ENCODE measurements around the gene EP400.

The EP400 gene

GRCh38 chr12:132061197-132061596 is 111.5 kb downstream of the EP400 start:
- DNase-seq (ENCODE audit: low read depth in 2 of 2): no peak
- TF ChIP-seq CTCF (IDR thresholded peaks at IDR 0.05; ENCODE audit: low read depth, low read length): no peak
- no peak overlapping the region for H3K4me3 ChIP-seq (replicated peaks in 1 of 2; ENCODE audit: low read depth in 2 of 2, low read length in 2 of 2)

- no peak for DNase-seq (ENCODE audit: low read depth in 2 of 2)
- no peak overlapping the region for H3K4me3 ChIP-seq (replicated peaks in 1 of 2; ENCODE audit: low read depth in 2 of 2, low read length in 2 of 2)
- TF ChIP-seq CTCF (IDR thresholded peaks at IDR 0.05; ENCODE audit: low read depth, low read length): no peak
These were observed 112.1 kb downstream of the EP400 start for GRCh38 chr12:132061641-132062430.

GRCh38 chr12:132062481-132062880 is 112.7 kb downstream of the EP400 start:
- no peak overlapping the region for H3K4me3 ChIP-seq (replicated peaks in 1 of 2; ENCODE audit: low read depth in 2 of 2, low read length in 2 of 2)
- TF ChIP-seq CTCF (IDR thresholded peaks at IDR 0.05; ENCODE audit: low read depth, low read length): no peak
- no peak for DNase-seq (ENCODE audit: low read depth in 2 of 2)

- TF ChIP-seq CTCF (IDR thresholded peaks at IDR 0.05; ENCODE audit: low read depth, low read length): no peak
- H3K4me3 ChIP-seq (replicated peaks in 1 of 2; ENCODE audit: low read depth in 2 of 2, low read length in 2 of 2): no peak overlapping the region
- no peak for DNase-seq (ENCODE audit: low read depth in 2 of 2)
These were observed 113.7 kb downstream of the EP400 start for GRCh38 chr12:132063491-132063890.

- no peak overlapping the region for H3K4me3 ChIP-seq (replicated peaks in 1 of 2; ENCODE audit: low read depth in 2 of 2, low read length in 2 of 2)
- no peak for TF ChIP-seq CTCF (IDR thresholded peaks at IDR 0.05; ENCODE audit: low read depth, low read length)
- DNase-seq (ENCODE audit: low read depth in 2 of 2): no peak
These were observed 114.9 kb downstream of the EP400 start for GRCh38 chr12:132064631-132065030.

GRCh38 chr12:132065203-132065602 is 115.5 kb downstream of the EP400 start:
- no peak for DNase-seq (ENCODE audit: low read depth in 2 of 2)
- H3K4me3 ChIP-seq (replicated peaks in 1 of 2; ENCODE audit: low read depth in 2 of 2, low read length in 2 of 2): no peak overlapping the region
- no peak for TF ChIP-seq CTCF (IDR thresholded peaks at IDR 0.05; ENCODE audit: low read depth, low read length)
